Measurements from ENCODE around the gene TRAF3IP3. TPM values are rescaled to one million over a fixed set of nuclear protein-coding genes. Genes with fewer than 3 reads are reported as not detected.

Gene TRAF3IP3
- total RNA-seq, 4 donors from 2014 or later, result 0.61 to 2.1 (median 1.1) TPM; not detected in 1

DNA sequence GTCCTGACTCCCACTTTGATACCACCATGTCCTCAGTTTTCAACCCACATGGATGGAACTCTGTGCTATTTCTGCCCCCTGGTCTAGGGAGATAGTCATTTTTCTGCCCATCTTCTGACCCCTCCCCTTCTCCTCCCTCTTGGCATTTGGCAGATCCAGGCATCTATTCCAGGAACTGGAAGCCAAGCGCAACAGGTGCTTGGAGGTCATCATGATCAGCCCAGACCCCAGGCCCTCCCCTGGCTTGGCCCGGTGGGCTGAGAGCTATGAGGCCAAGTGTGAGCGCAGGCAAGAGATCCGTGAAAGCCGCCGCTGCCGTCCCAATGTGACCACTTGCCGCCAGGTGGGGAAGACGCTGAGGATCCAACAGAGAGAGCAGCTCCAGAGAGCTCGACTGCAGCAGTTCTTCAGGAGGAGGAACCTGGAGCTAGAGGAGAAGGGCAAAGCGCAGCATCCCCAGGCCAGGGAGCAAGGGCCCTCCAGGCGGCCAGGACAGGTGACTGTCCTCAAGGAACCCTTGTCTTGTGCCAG, 4.0 kb downstream of the TRAF3IP3 start:
- no peak overlapping the region for H3K4me3 ChIP-seq (ENCODE audit: low read depth, poor library complexity, severe bottlenecking)
- DNase-seq (ENCODE audit: low spot score in 2 of 2), result no peak
- intact Hi-C loops (cut with DNase I; ENCODE audit: low total_unique reads), result no loop called here
- no peak for TF ChIP-seq POLR2A (IDR thresholded peaks at IDR 0.05)
- TF ChIP-seq, protein P1, sequence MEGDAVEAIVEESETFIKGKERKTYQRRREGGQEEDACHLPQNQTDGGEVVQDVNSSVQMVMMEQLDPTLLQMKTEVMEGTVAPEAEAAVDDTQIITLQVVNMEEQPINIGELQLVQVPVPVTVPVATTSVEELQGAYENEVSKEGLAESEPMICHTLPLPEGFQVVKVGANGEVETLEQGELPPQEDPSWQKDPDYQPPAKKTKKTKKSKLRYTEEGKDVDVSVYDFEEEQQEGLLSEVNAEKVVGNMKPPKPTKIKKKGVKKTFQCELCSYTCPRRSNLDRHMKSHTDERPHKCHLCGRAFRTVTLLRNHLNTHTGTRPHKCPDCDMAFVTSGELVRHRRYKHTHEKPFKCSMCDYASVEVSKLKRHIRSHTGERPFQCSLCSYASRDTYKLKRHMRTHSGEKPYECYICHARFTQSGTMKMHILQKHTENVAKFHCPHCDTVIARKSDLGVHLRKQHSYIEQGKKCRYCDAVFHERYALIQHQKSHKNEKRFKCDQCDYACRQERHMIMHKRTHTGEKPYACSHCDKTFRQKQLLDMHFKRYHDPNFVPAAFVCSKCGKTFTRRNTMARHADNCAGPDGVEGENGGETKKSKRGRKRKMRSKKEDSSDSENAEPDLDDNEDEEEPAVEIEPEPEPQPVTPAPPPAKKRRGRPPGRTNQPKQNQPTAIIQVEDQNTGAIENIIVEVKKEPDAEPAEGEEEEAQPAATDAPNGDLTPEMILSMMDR (IDR thresholded peaks at IDR 0.05), result no peak
- 88 to 95% methylated on average over 11 to 12 of the region's 12 CpGs for WGBS, 2 donors

DNA sequence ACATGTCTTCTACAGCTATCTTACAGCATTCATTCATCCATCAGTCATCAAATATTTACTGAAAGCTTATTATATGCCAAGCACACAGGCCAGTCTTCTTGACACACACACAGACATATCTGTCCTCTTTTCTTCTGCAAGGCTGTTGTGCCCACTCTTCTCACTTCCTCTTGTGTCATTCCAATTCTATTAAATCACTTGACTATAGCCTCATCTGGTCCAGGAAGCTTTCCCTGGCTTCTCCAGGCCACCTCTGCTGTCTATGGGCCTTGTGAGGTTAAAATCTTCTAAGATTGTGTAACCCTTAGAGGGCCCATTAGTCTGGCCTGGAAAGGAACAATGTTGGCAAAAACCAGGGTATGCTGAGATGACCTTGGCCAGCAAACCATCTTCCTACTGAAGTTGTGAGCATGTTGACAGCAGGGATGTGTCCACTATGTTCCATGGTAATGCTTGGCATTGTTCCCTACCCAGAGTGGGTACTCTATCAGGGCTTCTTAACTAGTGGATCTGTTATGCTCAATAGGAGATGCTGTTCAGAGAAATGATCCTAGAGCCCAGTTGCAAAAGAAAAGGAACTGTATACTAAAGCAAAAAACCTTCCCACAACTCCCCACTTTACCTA, 5.3 kb downstream of the TRAF3IP3 start:
- no peak for DNase-seq (ENCODE audit: low spot score in 2 of 2)
- TF ChIP-seq POLR2A (IDR thresholded peaks at IDR 0.05), result no peak
- TF ChIP-seq, protein P1 (IDR thresholded peaks at IDR 0.05), result no peak

DNA sequence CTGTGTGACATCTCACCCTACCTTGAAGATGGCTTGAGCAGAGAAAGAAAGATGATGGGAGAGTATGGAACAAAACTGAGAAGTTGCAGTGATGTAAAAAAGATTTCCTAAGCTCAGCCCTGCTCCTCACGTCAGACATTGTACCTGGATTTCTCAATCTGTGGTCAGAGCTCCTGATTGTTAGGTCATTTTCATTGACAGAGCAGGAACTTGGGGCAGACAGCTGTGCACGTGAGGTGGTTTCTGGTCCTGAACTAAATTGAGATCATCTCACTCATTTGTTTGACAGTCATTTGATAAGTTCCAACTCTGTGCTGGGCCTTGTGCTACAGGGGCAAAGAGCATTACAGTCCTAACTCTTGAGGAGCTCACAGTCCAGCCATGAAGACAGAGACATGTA, 10.2 kb downstream of the TRAF3IP3 start:
- H3K4me3 ChIP-seq (ENCODE audit: low read depth, poor library complexity, severe bottlenecking), result no peak overlapping the region
- intact Hi-C loops (cut with DNase I; ENCODE audit: low total_unique reads), result no loop called here
- DNase-seq (ENCODE audit: low spot score in 2 of 2), result no peak
- no peak for TF ChIP-seq POLR2A (IDR thresholded peaks at IDR 0.05)
- TF ChIP-seq, protein P1 (IDR thresholded peaks at IDR 0.05), result no peak
- 59 to 60% methylated on average over 2 of the region's 2 CpGs for WGBS, 2 donors

More for the DNA sequence above, 5.3 kb downstream of the TRAF3IP3 start:
- intact Hi-C loops (cut with DNase I; ENCODE audit: low total_unique reads), result no loop called here
- H3K4me3 ChIP-seq (ENCODE audit: low read depth, poor library complexity, severe bottlenecking), result no peak overlapping the region

DNA sequence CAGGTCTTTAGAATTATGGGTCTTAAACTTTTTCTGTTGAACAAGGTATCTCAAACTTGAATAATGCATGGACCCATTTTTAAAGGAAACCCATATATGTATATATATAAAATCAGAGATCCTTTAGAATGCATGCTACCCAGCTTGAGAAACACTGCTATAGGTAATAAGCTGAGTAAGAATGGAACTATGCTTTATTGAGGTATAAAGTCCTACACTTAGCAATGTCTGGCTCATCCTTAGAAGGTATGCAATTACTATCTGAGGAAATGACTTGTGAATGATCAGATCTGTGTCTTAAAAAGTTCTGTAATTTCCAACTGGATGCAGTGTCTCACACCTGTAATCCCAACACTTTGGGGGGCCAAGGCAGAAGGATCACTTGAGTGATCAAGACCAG, 11.2 kb downstream of the TRAF3IP3 start:
- H3K4me3 ChIP-seq (ENCODE audit: low read depth, poor library complexity, severe bottlenecking), result no peak overlapping the region
- no peak for DNase-seq (ENCODE audit: low spot score in 2 of 2)
- TF ChIP-seq, protein P1 (IDR thresholded peaks at IDR 0.05), result no peak
- no peak for TF ChIP-seq POLR2A (IDR thresholded peaks at IDR 0.05)
- intact Hi-C loops (cut with DNase I; ENCODE audit: low total_unique reads), result no loop called here

DNA sequence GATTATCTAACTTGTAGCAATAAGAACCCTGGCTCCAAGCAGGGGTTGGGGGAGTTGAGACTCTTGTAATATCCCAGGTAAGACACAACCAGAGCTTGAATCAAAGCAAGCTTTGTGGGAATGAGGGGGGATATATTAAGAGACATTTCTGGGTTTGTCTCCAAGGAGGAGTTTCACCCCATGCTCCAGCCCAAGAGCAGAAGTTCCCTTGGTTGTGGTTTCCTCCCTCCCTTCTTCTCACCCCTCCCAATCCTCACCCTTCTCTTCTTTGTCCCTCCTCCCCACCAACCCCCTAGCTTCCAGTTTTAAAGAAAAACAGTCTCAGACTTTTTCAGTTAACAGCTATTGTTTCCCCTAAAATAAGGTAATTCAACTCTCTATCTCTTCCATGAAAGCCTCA, 11.9 kb downstream of the TRAF3IP3 start:
- intact Hi-C loops (cut with DNase I; ENCODE audit: low total_unique reads), result no loop called here
- TF ChIP-seq, protein P1 (IDR thresholded peaks at IDR 0.05), result no peak
- no peak for TF ChIP-seq POLR2A (IDR thresholded peaks at IDR 0.05)
- DNase-seq (ENCODE audit: low spot score in 2 of 2), result no peak
- no peak overlapping the region for H3K4me3 ChIP-seq (ENCODE audit: low read depth, poor library complexity, severe bottlenecking)

DNA sequence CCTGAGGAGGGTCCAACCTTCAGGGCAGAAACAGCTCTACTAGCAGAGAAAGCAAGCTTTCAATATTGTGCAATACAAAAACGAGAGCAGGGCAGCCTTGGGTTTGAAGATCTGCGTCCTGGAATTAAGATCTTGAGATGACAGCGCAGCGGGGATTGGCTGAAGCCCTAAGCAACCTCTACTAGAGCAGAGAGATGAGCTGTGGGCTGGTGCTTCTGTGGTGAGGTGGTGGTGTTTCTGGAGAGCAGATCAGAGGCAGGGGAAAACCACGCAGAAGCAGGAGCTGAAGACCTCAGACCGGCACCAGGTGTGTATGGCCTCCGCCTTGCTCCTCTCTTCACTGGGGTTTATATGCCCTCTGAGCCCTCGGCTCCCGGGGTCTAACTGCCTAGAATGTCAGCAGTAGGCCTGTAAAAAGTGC, 12.5 kb downstream of the TRAF3IP3 start:
- intact Hi-C loops (cut with DNase I; ENCODE audit: low total_unique reads), result no loop called here
- no peak for TF ChIP-seq POLR2A (IDR thresholded peaks at IDR 0.05)
- TF ChIP-seq, protein P1 (IDR thresholded peaks at IDR 0.05), result no peak
- DNase-seq (ENCODE audit: low spot score in 2 of 2), result no peak
- H3K4me3 ChIP-seq (ENCODE audit: low read depth, poor library complexity, severe bottlenecking), result no peak overlapping the region
- 63 to 69% methylated on average over 9 of the region's 9 CpGs for WGBS, 2 donors
